Measurements from ENCODE around the gene LPAR1. TPM values are rescaled to one million over a fixed set of nuclear protein-coding genes. Genes with fewer than 3 reads are reported as not detected.
A peak's percentile ranks its signal among the peaks of the same experiment; 100 is the strongest.

The LPAR1 gene
- total RNA-seq, 4 donors from 2014 or later = 27.1 to 65.4 (median 47.6) TPM

DNA sequence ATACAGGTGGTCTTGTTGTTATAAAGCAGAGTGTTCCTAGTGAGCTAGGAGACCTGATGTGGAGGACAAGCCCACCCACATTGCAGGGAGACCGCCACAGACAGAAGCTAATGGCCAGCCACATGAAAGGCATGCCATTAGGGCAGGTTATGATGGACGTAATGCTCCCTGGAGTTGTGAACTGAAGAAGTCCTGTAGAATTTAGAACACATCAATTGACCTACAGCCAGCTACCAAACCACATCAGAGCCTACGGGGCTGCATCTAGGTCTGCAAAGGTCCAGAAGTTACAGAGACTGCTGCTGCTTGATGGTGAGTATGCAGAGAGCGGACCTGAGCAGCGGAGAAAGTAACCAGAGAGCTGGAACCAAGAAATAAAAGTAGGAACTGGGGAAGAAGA lies 116.6 kb downstream of the LPAR1 start:
- Histone ChIP-seq H3K4me1 (peaks cover 0 to 10% (median 0%) of the 10 kb centered on the region in 3 donors), H3K36me3 (no peaks in the 10 kb centered on the region), H3K27me3 (no peaks in the 10 kb centered on the region), H3K27ac (no peak overlapping the region), H3K4me3 (no peak overlapping the region), H3K9me3 (no peaks in the 10 kb centered on the region)
- TF ChIP-seq POLR2AphosphoS5 (IDR thresholded peaks at IDR 0.05) = no peak
- no peak for TF ChIP-seq POLR2A (IDR thresholded peaks at IDR 0.05)
- TF ChIP-seq CTCF (IDR thresholded peaks at IDR 0.05) = no peak
- ATAC-seq = no peak
- 81% methylated on average over 4 of the region's 5 CpGs; no CpG with 5 or more reads in 1 of the 2 donors for WGBS, 2 donors (ENCODE audit: low coverage in 1 of 2)

GRCh38 chr9:110919609-110920008 lies 118.7 kb downstream of the LPAR1 start:
- ATAC-seq = peak; percentile 43
- Histone ChIP-seq H3K4me1 (peaks cover 0 to 10% (median 0%) of the 10 kb centered on the region in 3 donors), H3K27ac (peak overlapping the region in 3 of 4 donors; percentile 25 to 51 (median 45)), H3K4me3 (no peak overlapping the region), H3K27me3 (no peaks in the 10 kb centered on the region), H3K9me3 (no peaks in the 10 kb centered on the region), H3K36me3 (no peaks in the 10 kb centered on the region)
- TF ChIP-seq EP300 (IDR thresholded peaks at IDR 0.05) (no peak), POLR2A (IDR thresholded peaks at IDR 0.05) (no peak), CTCF (IDR thresholded peaks at IDR 0.05) (no peak), POLR2AphosphoS5 (IDR thresholded peaks at IDR 0.05) (no peak)
- 39 to 53% methylated on average over 3 of the region's 3 CpGs for WGBS, 2 donors (ENCODE audit: low coverage in 1 of 2)

DNA sequence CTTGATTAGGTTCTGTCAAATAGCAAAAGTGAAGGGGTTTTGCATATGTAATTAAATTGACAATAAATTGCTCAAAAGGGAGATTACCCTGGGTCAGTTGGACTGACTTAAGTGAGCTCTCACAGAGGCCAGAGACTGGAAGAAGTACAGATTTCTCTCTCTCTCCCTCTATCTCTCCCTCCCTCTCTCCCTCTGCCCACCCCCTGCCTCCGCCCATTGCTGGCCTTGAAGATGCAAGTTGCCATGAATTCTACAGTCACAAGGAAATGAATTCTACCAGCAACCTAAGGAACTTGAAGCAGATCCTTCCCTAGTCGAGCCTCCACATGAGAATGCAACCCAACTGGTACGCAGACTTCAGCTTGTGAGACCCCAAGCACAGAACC lies 119.2 kb downstream of the LPAR1 start:
- TF ChIP-seq EP300 (IDR thresholded peaks at IDR 0.05) = no peak
- no peak for TF ChIP-seq CTCF (IDR thresholded peaks at IDR 0.05)
- TF ChIP-seq POLR2A (IDR thresholded peaks at IDR 0.05) = no peak
- no peak for TF ChIP-seq POLR2AphosphoS5 (IDR thresholded peaks at IDR 0.05)
- no peak overlapping the region for H3K4me3 ChIP-seq
- WGBS, 2 donors (ENCODE audit: low coverage in 1 of 2) = 93% methylated on average over 2 of the region's 3 CpGs; no CpG with 5 or more reads in 1 of the 2 donors
- no peaks in the 10 kb centered on the region for H3K27me3 ChIP-seq
- ATAC-seq = no peak
- no peaks in the 10 kb centered on the region for H3K36me3 ChIP-seq
- peak overlapping the region in 2 of 4 donors; percentile 37 to 45 for H3K27ac ChIP-seq
- H3K9me3 ChIP-seq = no peaks in the 10 kb centered on the region
- H3K4me1 ChIP-seq = peaks cover 0 to 10% (median 0%) of the 10 kb centered on the region in 3 donors

DNA sequence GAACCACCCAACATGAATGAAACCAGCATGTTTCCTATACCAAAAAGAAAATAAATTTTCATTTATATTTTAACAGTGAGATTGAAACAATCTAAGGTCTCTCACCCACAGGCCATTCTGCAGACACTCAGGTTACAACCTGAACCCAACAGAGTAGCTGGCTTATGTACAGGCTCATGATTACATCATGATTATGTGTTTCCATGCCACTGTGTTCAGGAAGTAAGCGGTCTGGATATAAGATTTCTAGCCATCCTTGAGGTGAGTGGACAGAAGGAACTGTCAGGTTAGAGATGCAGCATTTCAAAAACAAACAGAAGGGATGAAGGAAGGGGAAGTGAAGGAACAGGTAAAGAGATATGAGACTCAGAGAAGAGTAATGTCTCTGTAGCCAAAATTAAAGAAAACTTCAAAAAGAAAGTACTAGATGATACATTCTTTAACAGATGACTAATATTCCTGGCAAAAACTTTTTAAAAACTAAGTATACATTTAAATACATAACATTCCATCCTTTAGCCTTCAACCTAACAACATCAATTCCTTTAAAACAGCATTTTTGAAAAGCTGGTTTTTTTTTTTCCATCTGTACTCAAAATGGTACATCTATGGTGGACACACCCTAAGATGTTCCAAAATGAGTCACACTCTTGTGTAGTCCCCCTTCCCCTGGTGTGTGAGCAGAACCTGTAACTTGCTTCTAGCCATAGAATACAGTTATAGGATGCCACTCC lies 119.8 kb downstream of the LPAR1 start:
- H3K4me1 ChIP-seq = peaks cover 0 to 10% (median 0%) of the 10 kb centered on the region in 3 donors
- WGBS, 2 donors (ENCODE audit: low coverage in 1 of 2) = 100% methylated on average over 1 of the region's 1 CpG; no CpG with 5 or more reads in 1 of the 2 donors
- H3K27ac ChIP-seq = peak overlapping the region in 1 of 4 donors; percentile 45
- H3K27me3 ChIP-seq = no peaks in the 10 kb centered on the region
- H3K36me3 ChIP-seq = no peaks in the 10 kb centered on the region
- no peaks in the 10 kb centered on the region for H3K9me3 ChIP-seq
- ATAC-seq = no peak
- no peak overlapping the region for H3K4me3 ChIP-seq
- TF ChIP-seq POLR2A (IDR thresholded peaks at IDR 0.05) (no peak), EP300 (IDR thresholded peaks at IDR 0.05) (no peak), POLR2AphosphoS5 (IDR thresholded peaks at IDR 0.05) (no peak), CTCF (IDR thresholded peaks at IDR 0.05) (no peak)

DNA sequence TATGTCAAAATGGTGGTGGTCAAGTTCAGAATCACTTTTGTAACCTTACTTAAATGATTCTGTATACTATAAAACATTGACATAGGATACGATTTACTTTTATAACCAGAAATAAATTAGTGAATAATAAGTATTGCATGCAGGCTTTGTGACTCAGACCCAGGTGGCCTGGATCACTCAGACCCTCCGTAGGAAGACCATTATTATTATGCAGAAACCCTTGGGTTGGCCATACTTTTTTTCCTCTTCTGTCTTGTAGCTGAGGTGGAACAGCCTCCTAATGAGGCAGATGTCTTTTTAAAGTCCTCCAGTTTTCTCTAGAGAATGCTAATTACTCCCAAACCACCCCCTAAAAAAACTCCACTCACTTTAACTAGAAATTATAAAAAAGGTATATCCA lies 121.9 kb downstream of the LPAR1 start:
- Histone ChIP-seq H3K4me3 (no peak overlapping the region), H3K36me3 (no peaks in the 10 kb centered on the region), H3K9me3 (no peaks in the 10 kb centered on the region), H3K27me3 (no peaks in the 10 kb centered on the region), H3K27ac (no peak overlapping the region), H3K4me1 (peaks cover 0 to 14% (median 0%) of the 10 kb centered on the region in 3 donors)
- no peak for TF ChIP-seq EP300 (IDR thresholded peaks at IDR 0.05)
- no peak for TF ChIP-seq POLR2A (IDR thresholded peaks at IDR 0.05)
- TF ChIP-seq CTCF (IDR thresholded peaks at IDR 0.05) = no peak
- TF ChIP-seq POLR2AphosphoS5 (IDR thresholded peaks at IDR 0.05) = no peak
- ATAC-seq = no peak
- WGBS, 2 donors (ENCODE audit: low coverage in 1 of 2) = 64 to 65% methylated on average over 2 of the region's 2 CpGs
